ENCODE results near the gene AHNAK. TPM values are rescaled to one million over a fixed set of nuclear protein-coding genes. Genes with fewer than 3 reads are reported as not detected.

Gene AHNAK
- total and polyA plus RNA-seq, 8 donors = 37.4 to 693 (median 554) TPM

- no peak for DNase-seq
- Histone ChIP-seq H3K27me3 (no peaks in the 10 kb centered on the region), H3K4me1 (peaks cover 29 to 41% (median 37%) of the 10 kb centered on the region in 4 donors), H3K27ac (no peak overlapping the region), H3K36me3 (no peaks in the 10 kb centered on the region), H3K9me3 (no peaks in the 10 kb centered on the region), H3K4me3 (no peak overlapping the region)
- TF ChIP-seq CTCF (IDR thresholded peaks at IDR 0.05) (no peak), POLR2AphosphoS5 (IDR thresholded peaks at IDR 0.05) (no peak), EP300 (IDR thresholded peaks at IDR 0.05) (no peak), POLR2A (IDR thresholded peaks at IDR 0.05) (no peak)
- intact Hi-C loops (cut with DNase I; ENCODE audit: low total_unique reads) = no loop called here
- WGBS, 5 donors = 90 to 95% (median 94%) methylated on average over 6 of the region's 6 CpGs
Measured at GRCh38 chr11:62404435-62404834, 142.2 kb downstream of the AHNAK start.

- H3K4me1 ChIP-seq = peaks cover 42 to 54% (median 48%) of the 10 kb centered on the region in 4 donors
Measured at GRCh38 chr11:62402960-62403730, 143.5 kb downstream of the AHNAK start.

GRCh38 chr11:62402226-62402959 is 144.2 kb downstream of the AHNAK start:
- Histone ChIP-seq H3K27ac (peak overlapping the region; percentile 0 to 88 (median 81)), H3K4me1 (peaks cover 46 to 60% (median 54%) of the 10 kb centered on the region in 4 donors), H3K9me3 (no peaks in the 10 kb centered on the region), H3K27me3 (no peaks in the 10 kb centered on the region), H3K36me3 (no peaks in the 10 kb centered on the region), H3K4me3 (peak overlapping the region in 2 of 4 donors; percentile 4 to 15)
- peak; percentile 29 to 72 for DNase-seq
- intact Hi-C loops (cut with DNase I; ENCODE audit: low total_unique reads) = no loop called here
- 47 to 65% (median 54%) methylated on average over 13 to 15 of the region's 15 CpGs for WGBS, 5 donors
- no peak for TF ChIP-seq CTCF (IDR thresholded peaks at IDR 0.05)
- TF ChIP-seq POLR2AphosphoS5 (IDR thresholded peaks at IDR 0.05) = no peak
- TF ChIP-seq EP300 (IDR thresholded peaks at IDR 0.05) = no peak
- TF ChIP-seq POLR2A (IDR thresholded peaks at IDR 0.05) = no peak

More at GRCh38 chr11:62402960-62403730, 143.5 kb downstream of the AHNAK start:
- WGBS, 5 donors = 65 to 78% (median 70%) methylated on average over 12 of the region's 12 CpGs
- Histone ChIP-seq H3K27me3 (no peaks in the 10 kb centered on the region), H3K9me3 (no peaks in the 10 kb centered on the region), H3K4me3 (no peak overlapping the region), H3K36me3 (no peaks in the 10 kb centered on the region), H3K27ac (peak overlapping the region in 4 of 5 donors; percentile 80 to 88 (median 82))
- no peak for TF ChIP-seq POLR2A (IDR thresholded peaks at IDR 0.05)
- no peak for TF ChIP-seq CTCF (IDR thresholded peaks at IDR 0.05)
- TF ChIP-seq EP300 (IDR thresholded peaks at IDR 0.05) = no peak
- TF ChIP-seq POLR2AphosphoS5 (IDR thresholded peaks at IDR 0.05) = no peak
- intact Hi-C loops (cut with DNase I; ENCODE audit: low total_unique reads) = no loop called here
- DNase-seq = no peak

- Histone ChIP-seq H3K27me3 (no peaks in the 10 kb centered on the region), H3K9me3 (no peaks in the 10 kb centered on the region), H3K36me3 (no peaks in the 10 kb centered on the region), H3K4me3 (peak overlapping the region in 2 of 4 donors; percentile 4 to 15), H3K4me1 (peaks cover 46 to 66% (median 57%) of the 10 kb centered on the region in 4 donors), H3K27ac (peak overlapping the region; percentile 0 to 88 (median 81))
- TF ChIP-seq CTCF (IDR thresholded peaks at IDR 0.05) (no peak), POLR2AphosphoS5 (IDR thresholded peaks at IDR 0.05) (no peak), POLR2A (IDR thresholded peaks at IDR 0.05) (no peak), EP300 (IDR thresholded peaks at IDR 0.05) (no peak)
- intact Hi-C loops (cut with DNase I; ENCODE audit: low total_unique reads) = no loop called here
- DNase-seq = no peak
- 53 to 82% (median 71%) methylated on average over 7 of the region's 7 CpGs for WGBS, 5 donors
Measured at GRCh38 chr11:62401811-62402210, 144.8 kb downstream of the AHNAK start.

Measured in stomach (tissue), 9 donors.